Neural cell (in vitro differentiated cells): Measurements from ENCODE around the gene LDB1. TPM values are rescaled to one million over a fixed set of nuclear protein-coding genes. Genes with fewer than 3 reads are reported as not detected.

Experiments used
- H2AFZ ChIP-seq: fragments of 200-600, 300-800 bp; sonication (generic), shearing (Covaris generic); 2 replicates; pipeline ENCODE4 v1.6.0; 2014; ENCODE audit warnings: low read depth, mild to moderate bottlenecking, antibody characterized with exemption, low read length, moderate library complexity
- H3F3A ChIP-seq: fragments of 200-600 bp; shearing (Covaris generic); 2 replicates; pipeline ENCODE4 v1.6.1; 2016; ENCODE audit warnings: mild to moderate bottlenecking, moderate library complexity, mixed read lengths, antibody characterized with exemption, low read length; ENCODE audit not compliant: insufficient read depth, poor library complexity, severe bottlenecking
- H3K27ac ChIP-seq: fragments of 200-600, 300-800 bp; sonication (generic), shearing (Covaris generic); 2 replicates; pipeline ENCODE4 v1.5.1; 2014; ENCODE audit warnings: mild to moderate bottlenecking, low read length, moderate library complexity
- H3K27me3 ChIP-seq: fragments of 300-800, 200-600 bp; sonication (generic), shearing (Covaris generic); 2 replicates; pipeline ENCODE4 v1.6.0; 2014; ENCODE audit warnings: mild to moderate bottlenecking, low read depth, low read length, moderate library complexity; ENCODE audit not compliant: insufficient read depth
- H3K36me3 ChIP-seq: fragments of 300-800, 200-600 bp; sonication (generic), shearing (Covaris generic); 2 replicates; pipeline ENCODE4 v1.5.1; 2014; ENCODE audit warnings: mild to moderate bottlenecking, antibody characterized with exemption, low read length, moderate library complexity; ENCODE audit not compliant: insufficient read depth
- H3K4me2 ChIP-seq: fragments of 300-800, 200-600 bp; sonication (generic), shearing (Covaris generic); 2 replicates; pipeline ENCODE4 v1.6.0; 2014; ENCODE audit warnings: mild to moderate bottlenecking, low read length
- H3K4me3 ChIP-seq: fragments of 300-800, 200-600 bp; sonication (generic), shearing (Covaris generic); 2 replicates; pipeline ENCODE4 v1.5.1; 2014; ENCODE audit warnings: mild to moderate bottlenecking, low read length, moderate library complexity
- H3K79me2 ChIP-seq: fragments of 200-600 bp; shearing (Covaris generic); replicated peaks from 2 replicates; pipeline ENCODE4 v1.6.0; 2014; ENCODE audit warnings: mild to moderate bottlenecking, low read length, moderate library complexity; ENCODE audit not compliant: insufficient read depth
- H3K9ac ChIP-seq: fragments of 300-800, 200-600 bp; sonication (generic), shearing (Covaris generic); 2 replicates; pipeline ENCODE4 v1.6.1; 2016; ENCODE audit warnings: mild to moderate bottlenecking, low read length, mixed read lengths
- H3K9me2 ChIP-seq: fragments of 200-600 bp; shearing (Covaris generic); 2 replicates; pipeline ENCODE4 v1.6.1; 2016; ENCODE audit warnings: mild to moderate bottlenecking, low read length, mixed read lengths; ENCODE audit not compliant: insufficient read depth
- H3K9me3 ChIP-seq: fragments of 200-600, 300-800 bp; sonication (generic), shearing (Covaris generic); 2 replicates; pipeline ENCODE4 v1.6.1; 2016; ENCODE audit warnings: mild to moderate bottlenecking, mixed run types, low read length, moderate library complexity, mixed read lengths
- H4K20me1 ChIP-seq: fragments of 200-600 bp; shearing (Covaris generic); 2 replicates; pipeline ENCODE4 v1.6.1; 2016; ENCODE audit warnings: mild to moderate bottlenecking, mixed run types; ENCODE audit not compliant: insufficient read depth
- EP300 ChIP-seq: fragments of 450-650 bp; conservative IDR thresholded peaks from 2 replicates; pipeline ENCODE4 v1.6.1; 2014; ENCODE audit warnings: antibody characterized with exemption, mild to moderate bottlenecking, moderate library complexity; ENCODE audit not compliant: poor library complexity, severe bottlenecking
- EZH2 ChIP-seq: fragments of 200-600, 300-800 bp; shearing (Covaris generic), sonication (generic); IDR thresholded peaks from 2 replicates; pipeline ENCODE4 v1.6.1; 2014; ENCODE audit warnings: antibody characterized with exemption, low read length, borderline replicate concordance, mild to moderate bottlenecking; ENCODE audit not compliant: insufficient read depth, poor library complexity, severe bottlenecking
- MXI1 ChIP-seq: fragments of 450-650 bp; conservative IDR thresholded peaks from 2 replicates; pipeline ENCODE4 v1.6.1; 2014; ENCODE audit warnings: antibody characterized with exemption, mild to moderate bottlenecking; ENCODE audit not compliant: poor library complexity, severe bottlenecking
- POLR2AphosphoS5 ChIP-seq: IDR thresholded peaks from 2 replicates; pipeline ENCODE4 v1.6.1; 2012
- RAD21 ChIP-seq: fragments of 450-650 bp; conservative IDR thresholded peaks from 2 replicates; pipeline ENCODE4 v1.6.1; 2014; ENCODE audit warnings: antibody characterized with exemption, mild to moderate bottlenecking, moderate library complexity
- SMC3 ChIP-seq: fragments of 450-650 bp; conservative IDR thresholded peaks from 2 replicates; pipeline ENCODE4 v1.6.1; 2014; ENCODE audit warnings: antibody characterized with exemption, mild to moderate bottlenecking, moderate library complexity; ENCODE audit not compliant: poor library complexity
- TAF1 ChIP-seq: IDR thresholded peaks from 2 replicates; pipeline ENCODE4 v1.6.1; 2012; ENCODE audit warnings: low read depth
- polyA plus RNA-seq: library from polyadenylated mRNA; depleted of rRNA; stranded (reverse); fragments of >200 nt; gene quantifications from 2 replicates; pipeline ENCODE4 v1.2.3, GENCODE V29; 2014
- TF ChIP-seq, protein P1 (sequence below): IDR thresholded peaks from 2 replicates; pipeline ENCODE4 v1.6.1; 2012; ENCODE audit warnings: borderline replicate concordance
- TF ChIP-seq, protein P2 (sequence below): fragments of 450-650 bp; IDR thresholded peaks from 2 replicates; pipeline ENCODE4 v1.5.1; 2014; ENCODE audit warnings: antibody characterized with exemption, mild to moderate bottlenecking, moderate library complexity; ENCODE audit not compliant: poor library complexity, severe bottlenecking

LDB1 gene
- polyA plus RNA-seq, 1 donor from 2014 or later: 107 TPM

DNA sequence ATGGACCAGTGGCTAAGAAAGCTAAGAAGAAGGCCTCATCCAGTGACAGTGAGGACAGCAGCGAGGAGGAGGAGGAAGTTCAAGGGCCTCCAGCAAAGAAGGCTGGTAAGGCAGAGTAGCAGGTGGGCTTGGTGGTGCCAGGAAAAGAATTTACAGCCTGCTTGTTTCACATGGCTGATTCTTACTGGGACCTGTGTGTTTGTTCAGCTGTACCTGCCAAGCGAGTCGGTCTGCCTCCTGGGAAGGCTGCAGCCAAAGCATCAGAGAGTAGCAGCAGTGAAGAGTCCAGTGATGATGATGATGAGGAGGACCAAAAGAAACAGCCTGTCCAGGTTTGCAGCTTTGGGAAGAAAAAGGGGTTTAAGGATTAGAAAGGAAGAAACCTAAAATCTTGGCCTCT, 37.1 kb upstream of the LDB1 start:
- Histone ChIP-seq H3K4me2 (no peak overlapping the region), H3K9me2 (no peaks in the 10 kb centered on the region), H3K79me2 (peaks cover 23% of the 10 kb centered on the region), H3K4me3 (no peak overlapping the region), H3K9ac (no peak overlapping the region), H2AFZ (no peak overlapping the region), H3K27ac (no peak overlapping the region), H3K9me3 (no peaks in the 10 kb centered on the region), H3K36me3 (no peaks in the 10 kb centered on the region), H4K20me1 (no peaks in the 10 kb centered on the region), H3F3A (no peaks in the 10 kb centered on the region), H3K27me3 (no peaks in the 10 kb centered on the region)
- TF ChIP-seq EZH2 (no peak), MXI1 (no peak), RAD21 (no peak), SMC3 (no peak), TAF1 (no peak), EP300 (no peak), POLR2AphosphoS5 (no peak)
- TF ChIP-seq, protein P1, sequence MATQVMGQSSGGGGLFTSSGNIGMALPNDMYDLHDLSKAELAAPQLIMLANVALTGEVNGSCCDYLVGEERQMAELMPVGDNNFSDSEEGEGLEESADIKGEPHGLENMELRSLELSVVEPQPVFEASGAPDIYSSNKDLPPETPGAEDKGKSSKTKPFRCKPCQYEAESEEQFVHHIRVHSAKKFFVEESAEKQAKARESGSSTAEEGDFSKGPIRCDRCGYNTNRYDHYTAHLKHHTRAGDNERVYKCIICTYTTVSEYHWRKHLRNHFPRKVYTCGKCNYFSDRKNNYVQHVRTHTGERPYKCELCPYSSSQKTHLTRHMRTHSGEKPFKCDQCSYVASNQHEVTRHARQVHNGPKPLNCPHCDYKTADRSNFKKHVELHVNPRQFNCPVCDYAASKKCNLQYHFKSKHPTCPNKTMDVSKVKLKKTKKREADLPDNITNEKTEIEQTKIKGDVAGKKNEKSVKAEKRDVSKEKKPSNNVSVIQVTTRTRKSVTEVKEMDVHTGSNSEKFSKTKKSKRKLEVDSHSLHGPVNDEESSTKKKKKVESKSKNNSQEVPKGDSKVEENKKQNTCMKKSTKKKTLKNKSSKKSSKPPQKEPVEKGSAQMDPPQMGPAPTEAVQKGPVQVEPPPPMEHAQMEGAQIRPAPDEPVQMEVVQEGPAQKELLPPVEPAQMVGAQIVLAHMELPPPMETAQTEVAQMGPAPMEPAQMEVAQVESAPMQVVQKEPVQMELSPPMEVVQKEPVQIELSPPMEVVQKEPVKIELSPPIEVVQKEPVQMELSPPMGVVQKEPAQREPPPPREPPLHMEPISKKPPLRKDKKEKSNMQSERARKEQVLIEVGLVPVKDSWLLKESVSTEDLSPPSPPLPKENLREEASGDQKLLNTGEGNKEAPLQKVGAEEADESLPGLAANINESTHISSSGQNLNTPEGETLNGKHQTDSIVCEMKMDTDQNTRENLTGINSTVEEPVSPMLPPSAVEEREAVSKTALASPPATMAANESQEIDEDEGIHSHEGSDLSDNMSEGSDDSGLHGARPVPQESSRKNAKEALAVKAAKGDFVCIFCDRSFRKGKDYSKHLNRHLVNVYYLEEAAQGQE: no peak
- TF ChIP-seq, protein P2, sequence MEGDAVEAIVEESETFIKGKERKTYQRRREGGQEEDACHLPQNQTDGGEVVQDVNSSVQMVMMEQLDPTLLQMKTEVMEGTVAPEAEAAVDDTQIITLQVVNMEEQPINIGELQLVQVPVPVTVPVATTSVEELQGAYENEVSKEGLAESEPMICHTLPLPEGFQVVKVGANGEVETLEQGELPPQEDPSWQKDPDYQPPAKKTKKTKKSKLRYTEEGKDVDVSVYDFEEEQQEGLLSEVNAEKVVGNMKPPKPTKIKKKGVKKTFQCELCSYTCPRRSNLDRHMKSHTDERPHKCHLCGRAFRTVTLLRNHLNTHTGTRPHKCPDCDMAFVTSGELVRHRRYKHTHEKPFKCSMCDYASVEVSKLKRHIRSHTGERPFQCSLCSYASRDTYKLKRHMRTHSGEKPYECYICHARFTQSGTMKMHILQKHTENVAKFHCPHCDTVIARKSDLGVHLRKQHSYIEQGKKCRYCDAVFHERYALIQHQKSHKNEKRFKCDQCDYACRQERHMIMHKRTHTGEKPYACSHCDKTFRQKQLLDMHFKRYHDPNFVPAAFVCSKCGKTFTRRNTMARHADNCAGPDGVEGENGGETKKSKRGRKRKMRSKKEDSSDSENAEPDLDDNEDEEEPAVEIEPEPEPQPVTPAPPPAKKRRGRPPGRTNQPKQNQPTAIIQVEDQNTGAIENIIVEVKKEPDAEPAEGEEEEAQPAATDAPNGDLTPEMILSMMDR: no peak

DNA sequence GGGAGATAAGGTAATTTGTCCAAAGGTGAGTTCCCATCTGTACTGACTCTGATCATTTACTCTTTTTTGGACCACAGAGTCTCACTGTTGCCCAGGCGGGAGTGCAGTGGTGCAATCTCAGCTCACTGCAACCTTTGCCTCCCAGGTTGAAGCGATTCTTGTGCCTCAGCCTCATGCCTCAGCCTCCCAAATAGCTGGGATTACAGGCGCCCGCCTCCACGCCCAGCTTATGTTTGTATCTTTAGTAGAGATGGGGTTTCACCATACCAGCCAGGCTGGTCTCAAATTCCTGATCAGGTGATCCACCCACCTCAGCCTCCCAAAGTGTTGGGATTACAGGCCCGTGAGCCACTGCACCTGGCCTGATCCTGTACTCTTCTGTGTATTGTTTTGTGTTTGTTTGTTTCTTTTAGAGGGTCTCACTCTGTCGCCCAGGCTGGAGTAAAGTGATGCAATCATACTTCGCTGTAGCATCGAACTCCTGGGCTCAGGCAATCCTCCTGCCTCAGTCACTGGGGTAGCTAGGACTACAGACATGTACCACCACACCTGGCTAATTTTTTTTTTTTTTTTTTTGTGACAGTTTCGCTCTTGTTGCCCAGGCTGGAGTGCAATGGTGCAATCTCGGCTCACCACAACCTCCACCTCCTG, 34.4 kb upstream of the LDB1 start:
- Histone ChIP-seq H3K9ac (no peak overlapping the region), H4K20me1 (no peaks in the 10 kb centered on the region), H3K4me3 (no peak overlapping the region), H3K9me2 (no peaks in the 10 kb centered on the region), H3K27ac (no peak overlapping the region), H2AFZ (no peak overlapping the region), H3K27me3 (no peaks in the 10 kb centered on the region), H3K36me3 (no peaks in the 10 kb centered on the region), H3K79me2 (peaks cover 23% of the 10 kb centered on the region), H3F3A (no peaks in the 10 kb centered on the region), H3K9me3 (no peaks in the 10 kb centered on the region), H3K4me2 (no peak overlapping the region)
- TF ChIP-seq TAF1: no peak
- TF ChIP-seq, protein P1: no peak
